ENCODE data around the gene IFRD2.
A peak's percentile ranks its signal among the peaks of the same experiment; 100 is the strongest.

IFRD2 gene

DNA sequence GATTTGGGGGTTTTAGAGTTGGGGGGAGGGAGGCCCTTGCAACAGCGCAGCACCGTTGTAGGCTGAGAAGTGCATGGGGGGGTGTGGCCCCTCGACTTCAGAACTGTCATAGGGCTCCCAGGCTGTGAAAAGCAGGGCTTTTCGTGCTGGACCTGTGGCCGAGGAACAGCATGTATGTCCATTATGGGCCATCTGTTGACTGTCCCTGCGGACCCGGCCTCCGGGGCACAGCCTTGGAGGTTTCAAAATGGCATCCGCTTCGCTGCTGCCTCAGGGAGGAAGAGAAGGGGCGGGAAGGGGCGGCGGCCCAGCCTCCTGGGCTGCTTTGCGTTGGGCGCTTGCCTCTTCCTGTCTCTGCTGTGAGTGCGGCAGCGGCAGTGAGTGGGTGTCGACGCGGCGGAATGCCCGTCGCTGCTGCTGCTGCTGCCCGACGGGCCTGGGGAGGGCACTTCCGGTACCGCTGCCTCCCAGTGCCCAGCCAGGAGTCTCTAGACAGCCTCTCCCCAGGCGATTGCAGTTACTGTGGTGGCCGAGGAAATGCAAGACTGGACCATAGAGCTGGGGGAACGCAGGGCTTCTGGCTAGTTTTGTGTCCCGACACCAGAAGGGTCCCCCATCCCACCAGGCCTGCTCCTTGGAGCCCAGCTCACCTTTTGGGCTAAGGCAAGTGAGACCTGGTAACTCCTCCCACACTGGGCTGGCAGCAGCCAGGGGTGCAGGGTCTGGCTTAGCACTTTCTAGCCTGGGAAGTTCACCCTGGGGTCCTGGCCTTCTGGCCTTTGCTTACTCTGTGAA, 54.3 kb downstream of the IFRD2 start:
- peak overlapping the region; percentile 51 for H2BK15ac ChIP-seq (ENCODE audit: low read length)
- H3K14ac ChIP-seq (ENCODE audit: low read length): peak overlapping the region; percentile 83
- peak overlapping the region; percentile 62 for H2BK5ac ChIP-seq (ENCODE audit: low read length)
- H3K79me1 ChIP-seq (ENCODE audit: low read depth, low read length): peaks cover 8% of the 10 kb centered on the region
- peaks cover 53 to 57% of the 10 kb centered on the region in 2 donors for H3K4me1 ChIP-seq (ENCODE audit: control insufficient read depth in 2 of 2, insufficient read depth in 1 of 2, low read depth in 1 of 2, low read length in 2 of 2)
- H2AFZ ChIP-seq (ENCODE audit: low read length): no peak overlapping the region
- no peak overlapping the region for H2BK12ac ChIP-seq (ENCODE audit: low read length)
- peaks cover 3 to 33% of the 10 kb centered on the region in 2 donors for H3K36me3 ChIP-seq (replicated peaks in 1 of 2; ENCODE audit: control insufficient read depth in 2 of 2, insufficient read depth in 2 of 2, low read length in 2 of 2)
- peak overlapping the region; percentile 73 for H2AK5ac ChIP-seq (ENCODE audit: low read depth, low read length)
- no peak overlapping the region for H4K8ac ChIP-seq (ENCODE audit: low read depth, low read length)
- H3K9me3 ChIP-seq (replicated peaks in 1 of 2; ENCODE audit: control insufficient read depth in 2 of 2, insufficient read depth in 1 of 2, low read depth in 1 of 2, low read length in 2 of 2): no peaks in the 10 kb centered on the region
- peak overlapping the region; percentile 18 for H3K4ac ChIP-seq (ENCODE audit: low read length)
- peak overlapping the region; percentile 13 for H3K18ac ChIP-seq (ENCODE audit: low read length)
- H3K23ac ChIP-seq (ENCODE audit: low read depth, low read length, poor library complexity): peak overlapping the region; percentile 37
- DNase-seq (ENCODE audit: low spot score): no peak
- peak overlapping the region; percentile 55 for H3K27ac ChIP-seq (replicated peaks; ENCODE audit: low read length)
- H3K9ac ChIP-seq (ENCODE audit: low read depth, low read length, poor library complexity): peak overlapping the region; percentile 88
- no CpG with 5 or more reads among the region's 31 CpGs for WGBS, 2 donors (ENCODE audit: extremely low coverage in 2 of 2, insufficient read length in 2 of 2, insufficient replicate concordance in 1 of 2)
- H2BK120ac ChIP-seq (ENCODE audit: low read depth, low read length): peak overlapping the region; percentile 2
- H3K27me3 ChIP-seq (ENCODE audit: control insufficient read depth in 3 of 3, insufficient read depth in 3 of 3, low read depth in 1 of 3, low read length in 3 of 3): no peaks in the 10 kb centered on the region
- peak overlapping the region; percentile 89 for H3K4me2 ChIP-seq (ENCODE audit: insufficient read depth, low read length, poor library complexity, severe bottlenecking)
- H4K91ac ChIP-seq (ENCODE audit: low read depth, low read length, poor library complexity): peak overlapping the region; percentile 58
- H3K4me3 ChIP-seq (ENCODE audit: low read length in 2 of 2): peak overlapping the region; percentile 90 to 94

All from neuronal stem cell (in vitro differentiated cells).